Measurements from ENCODE around the gene MICA. TPM values are rescaled to one million over a fixed set of nuclear protein-coding genes. Genes with fewer than 3 reads are reported as not detected.
"Not testable (repeated sequence)": the region's sequence is repeated elsewhere in the genome, so short reads cannot be mapped to it uniquely, and the experiment has no call there.

The MICA gene
- total RNA-seq, 1 donor, result 12.7 TPM

DNA sequence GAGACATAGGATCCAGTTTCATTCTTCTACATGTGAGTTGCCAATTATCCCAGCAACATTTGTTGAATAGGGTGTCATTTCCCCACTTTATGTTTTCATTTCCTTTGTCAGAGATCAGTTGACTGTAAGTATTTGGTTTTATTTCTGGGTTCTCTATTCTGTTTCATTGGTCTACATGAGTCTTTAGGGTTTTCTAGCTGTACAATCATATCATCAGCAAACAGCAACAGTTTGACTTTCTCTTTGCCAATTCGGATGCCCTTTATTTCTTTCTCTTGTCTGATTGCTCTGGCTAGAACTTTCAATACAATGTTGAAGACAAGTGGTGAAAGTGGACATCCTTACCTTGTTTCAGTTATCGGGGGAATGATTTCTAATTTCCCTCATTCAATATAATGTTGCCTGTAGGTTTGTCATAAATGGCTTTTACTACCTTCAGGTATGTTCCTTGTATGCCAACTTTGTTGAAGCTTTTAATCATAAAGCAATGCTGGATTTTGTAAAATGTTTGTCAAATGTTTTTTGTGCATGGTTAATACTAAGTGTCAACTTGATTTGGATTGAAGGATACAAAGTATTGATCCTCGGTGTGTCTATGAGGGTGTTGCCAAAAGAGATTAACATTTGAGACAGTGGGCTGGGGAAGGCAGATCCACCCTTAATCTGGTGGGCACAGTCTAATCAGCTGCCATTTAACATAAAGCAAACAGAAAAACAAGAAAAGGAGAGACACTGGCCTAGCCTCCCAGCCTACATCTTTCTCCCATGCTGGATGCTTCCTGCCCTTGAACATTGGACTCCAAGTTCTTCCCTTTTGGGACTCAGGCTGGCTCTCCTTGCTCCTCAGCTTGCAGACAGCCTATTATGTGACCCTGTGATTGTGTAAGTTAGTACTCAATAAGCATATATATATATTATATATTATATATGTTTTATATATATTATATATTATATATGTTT is 23.3 kb downstream of the MICA start:
- no peak overlapping the region for H3K4me3 ChIP-seq (ENCODE audit: low read depth, low read length)
- TF ChIP-seq, protein P1, sequence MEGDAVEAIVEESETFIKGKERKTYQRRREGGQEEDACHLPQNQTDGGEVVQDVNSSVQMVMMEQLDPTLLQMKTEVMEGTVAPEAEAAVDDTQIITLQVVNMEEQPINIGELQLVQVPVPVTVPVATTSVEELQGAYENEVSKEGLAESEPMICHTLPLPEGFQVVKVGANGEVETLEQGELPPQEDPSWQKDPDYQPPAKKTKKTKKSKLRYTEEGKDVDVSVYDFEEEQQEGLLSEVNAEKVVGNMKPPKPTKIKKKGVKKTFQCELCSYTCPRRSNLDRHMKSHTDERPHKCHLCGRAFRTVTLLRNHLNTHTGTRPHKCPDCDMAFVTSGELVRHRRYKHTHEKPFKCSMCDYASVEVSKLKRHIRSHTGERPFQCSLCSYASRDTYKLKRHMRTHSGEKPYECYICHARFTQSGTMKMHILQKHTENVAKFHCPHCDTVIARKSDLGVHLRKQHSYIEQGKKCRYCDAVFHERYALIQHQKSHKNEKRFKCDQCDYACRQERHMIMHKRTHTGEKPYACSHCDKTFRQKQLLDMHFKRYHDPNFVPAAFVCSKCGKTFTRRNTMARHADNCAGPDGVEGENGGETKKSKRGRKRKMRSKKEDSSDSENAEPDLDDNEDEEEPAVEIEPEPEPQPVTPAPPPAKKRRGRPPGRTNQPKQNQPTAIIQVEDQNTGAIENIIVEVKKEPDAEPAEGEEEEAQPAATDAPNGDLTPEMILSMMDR (IDR thresholded peaks at IDR 0.05; ENCODE audit: insufficient read depth, low read length), result no peak
- no peak for DNase-seq (ENCODE audit: low read depth)

DNA sequence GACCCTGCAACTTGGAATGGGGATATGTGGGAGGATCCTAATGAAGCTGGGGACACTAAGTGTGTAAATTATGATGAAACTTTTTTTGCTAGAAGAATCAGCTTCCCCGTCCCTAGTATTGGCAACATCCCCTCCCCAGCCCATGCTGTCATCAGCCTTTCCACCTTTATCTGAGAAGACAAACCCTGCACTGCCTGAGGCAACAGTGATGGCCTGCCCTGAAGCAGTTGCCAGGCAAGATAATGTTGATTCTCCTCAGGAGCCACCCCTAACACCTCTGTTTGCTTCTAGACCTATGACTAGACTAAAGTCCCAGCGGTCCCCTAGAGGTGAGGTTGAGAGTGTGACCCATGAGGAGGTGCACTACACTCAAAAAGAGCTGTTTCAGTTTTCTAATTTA is 27.1 kb downstream of the MICA start:
- H3K4me3 ChIP-seq (ENCODE audit: low read depth, low read length), result no peak overlapping the region
- no peak for DNase-seq (ENCODE audit: low read depth)
- TF ChIP-seq, protein P1 (IDR thresholded peaks at IDR 0.05; ENCODE audit: insufficient read depth, low read length), result no peak

DNA sequence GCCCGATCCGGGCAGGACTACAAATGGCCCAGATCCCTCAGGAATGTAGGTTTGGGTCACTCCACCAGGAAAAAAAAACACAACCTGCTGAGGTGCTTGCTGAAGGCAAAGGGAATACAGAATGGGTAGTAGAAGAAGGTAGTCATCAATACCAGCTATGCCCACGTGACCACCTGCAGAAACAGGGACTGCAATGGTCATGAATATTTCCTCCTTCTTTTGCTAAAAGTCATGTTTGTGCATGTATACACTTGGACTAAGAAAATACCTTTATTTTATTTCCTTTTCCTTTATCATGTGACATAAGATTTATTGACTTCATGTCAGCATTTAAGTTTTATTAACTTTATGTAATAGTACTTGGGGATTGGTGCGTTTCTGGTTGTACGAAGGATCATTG is 31.7 kb downstream of the MICA start:
- not testable (repeated sequence) for DNase-seq (ENCODE audit: low read depth); H3K4me3 ChIP-seq (ENCODE audit: low read depth, low read length)

DNA sequence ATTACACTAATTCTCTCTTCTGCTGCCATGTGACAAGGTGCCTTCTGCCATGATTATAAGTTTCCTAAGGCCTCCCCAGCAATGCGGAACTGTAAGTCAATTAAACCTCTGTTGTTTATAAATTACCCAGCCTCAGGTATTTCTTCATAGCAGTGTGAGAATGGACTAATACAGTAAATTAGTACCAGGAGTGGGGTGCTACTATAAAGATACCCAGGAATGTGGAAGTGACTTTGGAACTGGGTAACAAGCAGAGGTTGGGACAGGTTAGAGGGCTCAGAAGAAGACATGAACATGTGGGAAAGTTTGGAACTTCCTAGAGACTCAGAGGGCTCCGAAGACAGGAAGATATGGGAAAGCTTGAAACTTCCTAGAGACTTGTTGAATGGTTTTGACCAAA is 34.8 kb downstream of the MICA start:
- TF ChIP-seq, protein P1 (IDR thresholded peaks at IDR 0.05; ENCODE audit: insufficient read depth, low read length), result no peak
- DNase-seq (ENCODE audit: low read depth), result no peak
- no peak overlapping the region for H3K4me3 ChIP-seq (ENCODE audit: low read depth, low read length)

DNA sequence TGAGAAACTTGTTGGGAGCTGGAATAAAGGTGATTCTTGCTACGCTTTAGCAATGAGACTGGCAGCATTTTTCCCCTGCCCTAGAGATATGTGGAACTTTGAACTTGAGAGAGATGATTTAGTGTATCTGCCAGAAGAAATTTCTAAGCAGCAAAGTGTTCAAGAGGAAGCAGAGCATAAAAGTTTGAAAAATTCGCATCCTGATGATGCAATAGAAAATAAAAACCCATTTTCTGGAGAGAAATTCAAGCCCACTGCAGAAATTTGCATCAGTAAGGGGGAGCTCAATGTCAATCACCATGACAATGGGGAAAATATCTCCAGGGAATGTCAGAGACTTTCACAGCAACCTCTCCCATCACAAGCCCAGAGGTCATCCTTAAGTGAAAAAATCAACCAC is 35.3 kb downstream of the MICA start:
- TF ChIP-seq, protein P1 (IDR thresholded peaks at IDR 0.05; ENCODE audit: insufficient read depth, low read length), result no peak
- DNase-seq (ENCODE audit: low read depth), result no peak
- H3K4me3 ChIP-seq (ENCODE audit: low read depth, low read length), result no peak overlapping the region

DNA sequence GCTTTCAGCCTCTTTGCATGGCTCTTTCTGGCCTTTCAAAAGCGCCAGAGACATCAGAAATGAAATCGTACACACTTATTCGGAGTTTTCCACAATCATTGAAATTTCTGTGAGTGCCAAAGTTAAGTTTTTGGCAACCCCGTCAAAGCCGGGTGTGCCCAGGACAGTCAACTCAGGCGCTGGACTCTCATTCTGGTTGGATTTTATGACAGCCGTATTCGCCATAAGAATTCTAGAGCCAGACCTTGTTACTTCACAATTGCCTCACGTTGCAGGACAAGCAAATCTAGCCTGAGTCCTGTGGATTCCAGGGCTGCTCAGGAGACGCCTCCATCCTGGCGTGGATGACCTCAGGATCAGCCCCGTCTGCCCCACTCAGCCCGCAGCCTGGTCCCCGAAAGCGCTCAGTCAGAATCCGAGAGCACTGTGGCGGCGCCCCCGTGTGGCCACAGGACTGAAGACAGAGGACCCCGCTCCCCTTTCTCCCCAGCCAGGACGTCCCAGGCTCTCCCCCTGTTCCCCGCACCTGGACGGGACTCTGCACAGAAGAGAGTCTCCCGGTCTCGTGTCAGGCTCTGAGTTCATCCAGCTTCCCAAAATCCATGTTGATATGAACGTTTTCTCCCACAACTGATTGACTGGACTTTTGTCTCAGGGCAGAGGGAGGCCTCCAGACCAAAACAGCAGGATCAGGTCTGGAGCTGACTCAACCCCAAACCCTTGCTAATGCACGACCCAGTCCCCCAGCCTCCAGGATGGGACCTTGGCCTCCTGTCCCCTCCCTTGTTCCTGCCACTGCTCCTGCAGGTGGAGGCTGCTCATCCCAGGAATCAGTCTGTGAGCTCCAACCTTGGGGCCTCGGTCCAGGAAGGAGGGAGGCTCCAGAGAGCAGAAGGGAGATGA is 38.2 kb downstream of the MICA start:
- peak overlapping the region; percentile 44 for H3K4me3 ChIP-seq (ENCODE audit: low read depth, low read length)
- DNase-seq (ENCODE audit: low read depth), result peak; percentile 60
- TF ChIP-seq, protein P1 (IDR thresholded peaks at IDR 0.05; ENCODE audit: insufficient read depth, low read length), result peak; percentile 84

DNA sequence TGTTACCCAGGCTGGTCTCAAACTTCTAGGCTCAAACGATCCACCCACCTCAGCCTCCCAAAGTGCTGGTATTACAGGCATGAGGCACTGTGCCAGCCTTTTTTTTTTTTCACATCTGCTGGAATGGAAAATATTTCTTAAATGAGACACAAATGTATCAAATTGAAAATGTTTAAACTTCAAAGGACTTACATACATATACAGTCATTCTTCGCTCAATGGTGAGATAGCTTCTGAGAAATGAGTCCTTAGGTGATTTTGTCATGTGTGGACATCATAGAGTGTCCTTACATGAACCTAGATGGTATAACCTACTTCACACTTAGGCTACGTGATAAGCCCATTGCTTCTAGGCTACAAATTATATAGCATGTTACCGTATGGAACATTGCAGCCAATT is 43.1 kb downstream of the MICA start:
- no peak overlapping the region for H3K4me3 ChIP-seq (ENCODE audit: low read depth, low read length)
- peak; percentile 43 for DNase-seq (ENCODE audit: low read depth)
- TF ChIP-seq, protein P1 (IDR thresholded peaks at IDR 0.05; ENCODE audit: insufficient read depth, low read length), result no peak

DNA sequence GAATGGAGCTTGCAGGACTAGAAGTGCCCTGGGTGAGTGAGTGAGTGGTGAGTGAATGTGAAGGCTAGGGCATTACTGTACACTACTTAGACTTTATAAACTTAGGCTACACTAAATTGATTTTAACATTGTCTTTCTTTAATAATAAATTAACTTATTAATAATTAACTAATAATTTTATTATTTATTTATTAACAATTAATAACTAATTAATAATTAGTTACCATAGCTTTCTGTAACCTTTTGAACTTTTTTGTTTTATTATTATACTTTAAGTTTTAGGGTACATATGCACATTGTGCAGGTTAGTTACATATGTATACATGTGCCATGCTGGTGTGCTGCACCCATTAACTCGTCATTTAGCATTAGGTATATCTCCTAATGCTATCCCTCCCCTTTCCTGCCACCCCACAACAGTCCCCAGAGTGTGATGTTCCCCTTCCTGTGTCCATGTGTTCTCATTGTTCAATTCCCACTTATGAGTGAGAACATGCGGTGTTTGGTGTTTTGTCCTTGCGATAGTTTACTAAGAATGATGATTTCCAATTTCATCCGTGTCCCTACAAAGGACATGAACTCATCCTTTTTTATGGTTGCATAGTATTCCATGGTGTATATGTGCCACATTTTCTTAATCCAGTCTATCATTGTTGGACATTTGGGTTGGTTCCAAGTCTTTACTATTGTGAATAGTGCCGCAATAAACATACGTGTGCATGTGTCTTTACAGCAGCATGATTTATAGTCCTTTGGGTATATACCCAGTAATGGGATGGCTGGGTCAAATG is 43.8 kb downstream of the MICA start:
- H3K4me3 ChIP-seq (ENCODE audit: low read depth, low read length); DNase-seq (ENCODE audit: low read depth): not testable (repeated sequence)

All from fibroblast of the aortic adventitia (primary cell).